GM21825 (cell line): ENCODE measurements around the gene NINL.

ENCODE experiments used
- ATAC-seq: cut with Tn5 transposase; IDR thresholded peaks from one replicate; pipeline ENCODE4 v1.9.1; 2021; ENCODE audit warnings: mild to moderate bottlenecking, moderate library complexity; ENCODE audit not compliant: unreplicated experiment

NINL gene

DNA sequence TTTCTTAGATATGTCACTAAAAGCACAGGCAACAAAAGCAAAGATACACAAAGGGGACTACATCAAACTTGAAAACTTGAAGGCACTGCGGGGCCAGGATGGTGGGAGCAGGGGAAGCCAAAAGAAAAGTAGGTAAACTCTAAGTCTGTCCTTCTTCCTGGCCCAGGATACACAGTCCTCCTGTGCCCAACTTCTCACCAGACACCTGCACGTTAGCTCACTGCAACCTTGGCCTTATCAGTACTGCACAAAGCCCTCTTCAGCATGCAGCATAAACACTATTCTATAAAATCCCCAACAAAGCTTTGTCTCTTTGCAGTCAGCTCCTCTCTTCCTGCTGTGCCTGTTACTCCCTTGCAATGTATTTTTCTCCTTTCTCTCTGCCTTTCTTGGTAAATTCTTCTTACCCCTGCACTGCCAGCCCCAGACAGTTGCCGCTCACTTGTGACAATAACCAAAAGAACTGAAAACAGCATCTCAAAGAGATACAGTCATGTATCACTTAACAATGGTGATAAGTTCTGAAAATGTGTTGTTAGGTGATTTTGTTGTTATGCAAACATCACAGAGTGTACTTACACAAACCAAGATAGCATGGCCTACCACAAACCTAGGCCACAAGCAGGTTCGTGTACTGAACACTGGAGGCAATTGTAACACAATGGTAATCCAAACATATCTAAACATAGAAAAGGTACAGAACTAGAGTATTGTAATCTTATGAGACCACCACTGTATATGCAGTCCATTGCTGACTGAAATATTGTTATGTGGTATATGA, 51.2 kb downstream of the NINL start:
- ATAC-seq = no peak

DNA sequence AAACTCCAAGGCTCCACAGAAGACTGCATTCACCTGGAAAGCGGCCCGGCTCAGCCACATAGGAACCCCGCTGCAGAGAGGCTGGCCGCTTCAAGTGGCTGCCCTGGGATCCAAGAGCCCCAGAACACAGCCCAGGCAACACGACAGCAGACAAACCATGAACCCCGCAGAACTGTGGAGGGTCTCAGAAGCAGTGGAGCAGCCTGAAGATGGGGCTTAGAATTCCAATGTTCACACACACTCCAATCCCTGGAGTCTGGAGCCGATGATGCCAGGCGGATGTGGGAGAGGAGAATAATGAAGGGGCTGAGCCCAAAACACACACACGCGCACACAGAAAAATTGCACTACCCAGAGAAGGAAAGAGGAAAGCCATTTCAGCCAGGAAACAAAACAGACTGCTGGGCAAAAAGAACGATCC, 52.4 kb downstream of the NINL start:
- ATAC-seq = no peak

GRCh38 chr20:25532015-25532751, 53.1 kb downstream of the NINL start:
- no peak for ATAC-seq

GRCh38 chr20:25529295-25529951, 55.9 kb downstream of the NINL start:
- no peak for ATAC-seq

- no peak for ATAC-seq
Observed at GRCh38 chr20:25527949-25528348, 57.4 kb downstream of the NINL start.

- ATAC-seq = no peak
Observed at GRCh38 chr20:25526446-25526845, 58.9 kb downstream of the NINL start.

GRCh38 chr20:25525867-25526266, 59.5 kb downstream of the NINL start:
- ATAC-seq = no peak

DNA sequence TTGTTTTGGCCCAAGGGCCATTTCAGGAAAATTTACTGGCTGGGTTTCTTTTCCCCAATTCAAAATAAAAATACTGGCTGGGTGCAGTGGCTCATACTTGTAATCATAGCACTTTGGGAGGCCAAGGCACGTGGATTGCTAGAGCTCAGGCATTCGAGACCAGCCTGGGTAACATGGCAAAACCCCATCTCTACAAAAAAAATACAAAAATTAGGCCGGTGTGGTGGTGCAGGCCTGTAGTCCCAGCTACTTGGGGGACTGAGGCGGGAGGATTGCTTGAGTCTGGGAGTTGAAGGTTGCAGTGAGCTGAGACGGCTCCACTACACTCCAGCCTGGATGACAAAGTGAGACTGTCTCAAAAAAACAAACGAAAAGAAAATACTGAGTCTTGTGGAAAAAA, 60.0 kb downstream of the NINL start:
- no peak for ATAC-seq

DNA sequence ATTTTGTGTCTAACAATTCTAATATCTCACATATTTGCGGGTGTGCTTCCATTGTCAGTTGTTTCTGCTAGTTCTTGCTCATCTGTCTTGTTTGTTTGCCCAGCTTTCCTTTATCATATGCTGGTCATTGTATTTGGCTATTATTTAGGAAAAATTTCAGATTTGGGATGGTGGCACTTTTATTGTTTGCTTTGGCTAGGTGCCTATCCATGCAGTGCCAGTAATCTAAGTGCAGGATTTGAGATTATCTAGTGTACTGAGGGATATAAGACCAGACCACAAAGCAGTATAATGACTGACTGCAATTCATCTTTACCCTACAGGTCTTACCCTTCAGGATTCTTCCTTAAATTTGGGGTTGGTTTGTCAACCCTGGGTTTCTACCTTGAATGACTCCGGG, 63.9 kb downstream of the NINL start:
- no peak for ATAC-seq

GRCh38 chr20:25517124-25517523, 68.2 kb downstream of the NINL start:
- ATAC-seq = no peak

DNA sequence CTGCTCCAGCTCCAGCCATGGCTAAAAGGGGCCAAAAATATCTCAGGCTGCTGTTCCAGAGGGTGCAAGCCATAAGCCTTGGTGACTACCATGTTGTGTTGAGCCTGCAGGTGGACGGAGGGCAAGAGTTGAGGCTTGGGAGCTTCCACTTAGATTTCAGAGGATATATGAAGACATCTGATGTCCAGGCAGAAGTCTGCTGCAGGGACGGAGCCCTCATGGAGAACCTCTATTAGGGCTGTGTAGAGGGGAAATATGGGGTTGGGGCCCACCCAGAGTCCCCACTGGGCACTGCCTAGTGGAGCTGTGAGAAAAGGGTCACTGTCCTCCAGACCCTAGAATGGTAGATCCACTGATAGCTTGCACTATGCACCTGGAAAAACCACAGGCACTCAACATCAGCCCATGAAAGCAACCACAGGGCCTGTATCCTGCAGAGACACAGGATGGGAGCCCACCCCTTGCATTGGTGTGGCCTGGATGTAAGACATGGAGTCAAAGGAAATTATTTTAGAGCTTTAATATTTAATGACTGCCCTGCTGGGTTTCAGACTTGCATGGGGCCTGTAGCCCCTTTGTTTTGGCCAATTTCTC, 70.5 kb downstream of the NINL start:
- no peak for ATAC-seq

DNA sequence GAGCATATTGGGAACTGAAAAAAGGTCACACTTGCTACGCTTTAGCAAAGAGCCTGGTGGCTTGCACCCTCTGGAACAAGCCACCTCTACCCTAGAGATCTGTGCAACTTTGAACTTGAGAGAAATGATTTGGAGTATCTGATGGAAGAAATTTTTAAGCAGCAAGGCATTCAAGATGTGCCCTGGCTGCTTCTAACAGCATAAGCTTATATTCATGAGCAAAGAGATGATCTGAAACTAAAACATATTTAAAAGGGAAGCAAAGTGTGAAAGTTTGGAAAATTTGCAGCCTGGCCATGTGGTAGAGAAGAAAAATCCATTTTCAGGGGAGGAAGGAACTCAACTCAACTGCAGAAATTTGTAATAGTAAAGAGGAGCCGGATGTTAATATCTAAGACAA, 71.1 kb downstream of the NINL start:
- ATAC-seq = no peak

DNA sequence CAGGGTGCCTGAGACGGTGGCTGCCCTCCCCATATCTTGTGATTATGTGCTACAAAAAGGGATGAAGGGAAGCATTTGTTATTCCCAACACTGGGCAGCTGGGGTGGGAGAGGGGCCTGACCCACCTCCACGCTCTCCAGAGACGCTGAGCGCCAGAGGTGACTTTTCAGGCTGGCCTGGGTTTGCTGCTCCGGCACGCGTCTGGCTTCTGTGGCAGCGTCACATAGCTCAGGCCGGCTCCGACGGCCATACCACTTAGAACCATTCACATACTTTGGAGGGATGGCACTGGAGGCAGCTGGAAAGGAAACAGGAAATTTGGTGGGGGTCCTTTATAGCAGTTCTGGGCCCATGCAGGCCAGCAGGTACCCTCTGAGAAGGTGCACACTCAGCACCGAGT, 72.6 kb downstream of the NINL start:
- no peak for ATAC-seq

- ATAC-seq = no peak
Observed at GRCh38 chr20:25511183-25511582, 74.1 kb downstream of the NINL start.

DNA sequence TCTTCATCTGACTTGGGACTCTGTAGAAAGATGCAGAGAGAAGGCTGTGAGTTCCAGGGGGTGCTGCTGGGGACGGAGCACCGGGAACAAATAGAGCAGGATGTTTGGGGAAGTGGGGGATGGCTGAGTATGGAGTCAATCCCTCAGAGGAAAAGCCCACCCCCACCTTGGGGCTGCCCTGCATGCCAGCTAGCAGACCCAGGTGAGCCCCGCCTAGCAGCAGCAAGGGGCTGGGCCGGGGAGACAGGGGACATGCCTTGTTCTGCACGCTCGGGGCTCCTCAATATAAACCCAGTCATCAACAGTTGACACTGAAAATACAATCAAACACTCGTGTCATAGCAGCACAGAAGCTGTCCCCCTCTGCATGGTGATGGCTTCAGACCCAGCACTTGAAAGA, 74.6 kb downstream of the NINL start:
- ATAC-seq = no peak

GRCh38 chr20:25510202-25510601, 75.1 kb downstream of the NINL start:
- ATAC-seq = no peak

GRCh38 chr20:25509084-25509483, 76.2 kb downstream of the NINL start:
- no peak for ATAC-seq

GRCh38 chr20:25508083-25508770, 77.1 kb downstream of the NINL start:
- no peak for ATAC-seq

DNA sequence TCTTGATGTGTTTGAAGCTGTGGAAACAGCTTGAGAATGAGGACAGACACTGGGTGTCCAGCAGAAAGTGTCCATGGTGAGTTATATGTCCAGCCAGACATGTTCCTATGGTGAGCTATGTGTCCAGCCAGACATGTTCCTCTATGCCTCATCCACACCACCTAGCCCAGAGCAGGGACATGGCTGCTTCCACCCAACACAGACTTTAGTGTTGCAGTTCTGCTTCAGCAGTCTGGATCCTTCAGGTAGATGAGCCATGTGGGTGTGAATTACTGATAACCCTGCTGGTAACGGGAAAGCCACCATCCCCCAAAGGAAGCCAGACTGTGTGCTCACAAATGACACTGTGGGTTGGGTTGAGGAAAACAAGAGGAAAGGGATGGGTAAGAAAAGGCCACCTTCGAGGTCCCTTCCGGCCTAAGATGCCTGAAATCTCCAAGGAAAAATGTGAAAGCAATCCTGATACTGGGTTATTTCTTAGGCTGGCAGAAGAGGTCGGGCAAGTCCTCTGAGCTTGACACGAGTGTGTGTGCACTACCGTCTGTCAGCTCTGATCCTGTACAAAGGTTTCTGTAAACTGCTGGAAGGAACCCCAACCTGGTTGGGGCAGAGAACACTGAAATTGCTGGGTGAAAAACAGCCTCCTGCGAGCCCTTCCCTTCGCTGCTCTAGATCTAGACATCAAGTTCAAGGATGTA, 77.8 kb downstream of the NINL start:
- ATAC-seq = no peak

- ATAC-seq = no peak
Observed at GRCh38 chr20:25504366-25505135, 80.8 kb downstream of the NINL start.
